Measurements from ENCODE around the gene RENBP. TPM values are rescaled to one million over a fixed set of nuclear protein-coding genes. Genes with fewer than 3 reads are reported as not detected.

Gene RENBP
- total and polyA plus RNA-seq, 11 donors, result 5.1 to 35.5 (median 9.9) TPM

DNA sequence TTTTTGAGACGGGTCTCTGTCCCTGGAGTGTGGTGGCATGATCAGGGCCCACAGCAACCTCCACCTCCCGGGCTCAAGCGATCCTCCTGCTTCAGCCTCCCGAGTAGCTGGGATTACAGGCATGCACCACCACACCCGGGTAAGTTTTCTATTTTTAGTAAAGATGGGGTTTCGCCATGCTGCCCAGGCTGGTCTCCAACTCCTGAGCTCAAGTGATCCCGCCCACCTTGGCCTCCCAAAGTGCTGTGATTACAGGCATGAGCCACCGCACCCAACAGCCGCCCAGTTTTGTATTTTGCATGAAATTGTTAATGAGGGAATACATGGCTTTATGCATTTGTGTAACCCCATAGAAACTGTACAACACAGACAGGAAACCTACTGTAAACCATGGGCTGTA lies 15.6 kb downstream of the RENBP start:
- H3K36me3 ChIP-seq, result peaks cover 0 to 41% (median 19%) of the 10 kb centered on the region in 9 donors
- H3K27ac ChIP-seq, result peak overlapping the region; percentile 16 to 100 (median 76)
- intact Hi-C loops (cut with DNase I), result loop anchor here in 5 of 10 donors (1.0 to 10.0 kb wide), 6 partner anchors 18 to 204 kb away; partner anchors contain the start of genes IDH3G (in 3 of the 5), SSR4 (in 3 of the 5), ABCD1 (in 1 of the 5) and BCAP31 (in 1 of the 5)
- ATAC-seq (no peak), DNase-seq (no peak)
- peaks cover 0 to 58% (median 21%) of the 10 kb centered on the region in 12 donors for H3K4me1 ChIP-seq
- H3K4me3 ChIP-seq, result peak overlapping the region in 9 of 12 donors; percentile 1 to 70 (median 45)
- WGBS, 4 donors, result 43 to 65% (median 53%) methylated on average over 9 of the region's 9 CpGs
- H3K9me3 ChIP-seq, result no peaks in the 10 kb centered on the region
- TF ChIP-seq, protein P1, sequence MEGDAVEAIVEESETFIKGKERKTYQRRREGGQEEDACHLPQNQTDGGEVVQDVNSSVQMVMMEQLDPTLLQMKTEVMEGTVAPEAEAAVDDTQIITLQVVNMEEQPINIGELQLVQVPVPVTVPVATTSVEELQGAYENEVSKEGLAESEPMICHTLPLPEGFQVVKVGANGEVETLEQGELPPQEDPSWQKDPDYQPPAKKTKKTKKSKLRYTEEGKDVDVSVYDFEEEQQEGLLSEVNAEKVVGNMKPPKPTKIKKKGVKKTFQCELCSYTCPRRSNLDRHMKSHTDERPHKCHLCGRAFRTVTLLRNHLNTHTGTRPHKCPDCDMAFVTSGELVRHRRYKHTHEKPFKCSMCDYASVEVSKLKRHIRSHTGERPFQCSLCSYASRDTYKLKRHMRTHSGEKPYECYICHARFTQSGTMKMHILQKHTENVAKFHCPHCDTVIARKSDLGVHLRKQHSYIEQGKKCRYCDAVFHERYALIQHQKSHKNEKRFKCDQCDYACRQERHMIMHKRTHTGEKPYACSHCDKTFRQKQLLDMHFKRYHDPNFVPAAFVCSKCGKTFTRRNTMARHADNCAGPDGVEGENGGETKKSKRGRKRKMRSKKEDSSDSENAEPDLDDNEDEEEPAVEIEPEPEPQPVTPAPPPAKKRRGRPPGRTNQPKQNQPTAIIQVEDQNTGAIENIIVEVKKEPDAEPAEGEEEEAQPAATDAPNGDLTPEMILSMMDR (IDR thresholded peaks at IDR 0.05), result no peak
- TF ChIP-seq POLR2A (IDR thresholded peaks at IDR 0.05), result no peak
- peaks cover 0 to 12% (median 0%) of the 10 kb centered on the region in 9 donors for H3K27me3 ChIP-seq

- WGBS, 4 donors, result 0 to 19% (median 8%) methylated on average over 49 to 76 of the region's 76 CpGs
- H3K4me1 ChIP-seq, result peaks cover 0 to 58% (median 22%) of the 10 kb centered on the region in 12 donors
- H3K9me3 ChIP-seq, result no peaks in the 10 kb centered on the region
- peak; percentile 94 to 98 (median 97) for DNase-seq
- H3K4me3 ChIP-seq, result peak overlapping the region; percentile 22 to 82 (median 62)
- intact Hi-C loops (cut with DNase I), result loop anchor here in 5 of 10 donors (1.0 to 10.0 kb wide), 6 partner anchors 19 to 203 kb away; partner anchors contain the start of genes IDH3G (in 3 of the 5), SSR4 (in 3 of the 5), ABCD1 (in 1 of the 5) and BCAP31 (in 1 of the 5)
- peaks cover 0 to 15% (median 0%) of the 10 kb centered on the region in 9 donors for H3K27me3 ChIP-seq
- H3K27ac ChIP-seq, result peak overlapping the region; percentile 92 to 100 (median 96)
- peak; percentile 93 to 97 (median 94) for ATAC-seq
- TF ChIP-seq, protein P1 (IDR thresholded peaks at IDR 0.05), result peak in 8 of 12 donors; percentile 13 to 45 (median 22)
- peak in 1 of 2 donors; percentile 78 for TF ChIP-seq POLR2A (IDR thresholded peaks at IDR 0.05)
- peaks cover 0 to 38% (median 19%) of the 10 kb centered on the region in 9 donors for H3K36me3 ChIP-seq
Measured at GRCh38 chrX:153927922-153928760, 16.3 kb downstream of the RENBP start.

DNA sequence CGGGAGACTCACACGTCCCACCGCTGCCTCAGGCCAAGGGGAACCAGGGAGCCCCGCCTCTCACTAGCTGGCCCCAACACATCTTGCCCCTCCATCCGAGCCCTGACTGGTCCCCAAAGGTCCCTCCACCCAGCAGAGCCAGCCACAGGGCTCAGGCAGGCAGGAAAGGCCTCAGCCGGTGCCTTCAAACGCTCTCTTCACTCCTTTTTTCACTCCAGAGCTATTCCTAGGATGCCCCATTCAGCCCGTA lies 16.8 kb downstream of the RENBP start:
- Histone ChIP-seq H3K4me1 (peaks cover 0 to 60% (median 24%) of the 10 kb centered on the region in 12 donors), H3K4me3 (peak overlapping the region; percentile 22 to 82 (median 62)), H3K9me3 (no peaks in the 10 kb centered on the region), H3K27ac (peak overlapping the region; percentile 92 to 100 (median 96)), H3K27me3 (peaks cover 0 to 17% (median 0%) of the 10 kb centered on the region in 9 donors), H3K36me3 (peaks cover 0 to 32% (median 13%) of the 10 kb centered on the region in 9 donors)
- TF ChIP-seq, protein P1 (IDR thresholded peaks at IDR 0.05), result no peak
- TF ChIP-seq POLR2A (IDR thresholded peaks at IDR 0.05), result no peak
- WGBS, 4 donors, result 0 to 24% (median 7%) methylated on average over 6 to 8 of the region's 8 CpGs
- DNase-seq (no peak), ATAC-seq (no peak)
- intact Hi-C loops (cut with DNase I), result loop anchor here in 4 of 10 donors (5.0 to 10.0 kb wide), 3 partner anchors 133 to 203 kb away; partner anchors contain the start of genes IDH3G (in 3 of the 4), SSR4 (in 3 of the 4), ABCD1 (in 1 of the 4) and BCAP31 (in 1 of the 4)
